ENCODE results near the gene SH2D1A.
"Not testable (repeated sequence)": the region's sequence is repeated elsewhere in the genome, so short reads cannot be mapped to it uniquely, and the experiment has no call there.

Gene SH2D1A

DNA sequence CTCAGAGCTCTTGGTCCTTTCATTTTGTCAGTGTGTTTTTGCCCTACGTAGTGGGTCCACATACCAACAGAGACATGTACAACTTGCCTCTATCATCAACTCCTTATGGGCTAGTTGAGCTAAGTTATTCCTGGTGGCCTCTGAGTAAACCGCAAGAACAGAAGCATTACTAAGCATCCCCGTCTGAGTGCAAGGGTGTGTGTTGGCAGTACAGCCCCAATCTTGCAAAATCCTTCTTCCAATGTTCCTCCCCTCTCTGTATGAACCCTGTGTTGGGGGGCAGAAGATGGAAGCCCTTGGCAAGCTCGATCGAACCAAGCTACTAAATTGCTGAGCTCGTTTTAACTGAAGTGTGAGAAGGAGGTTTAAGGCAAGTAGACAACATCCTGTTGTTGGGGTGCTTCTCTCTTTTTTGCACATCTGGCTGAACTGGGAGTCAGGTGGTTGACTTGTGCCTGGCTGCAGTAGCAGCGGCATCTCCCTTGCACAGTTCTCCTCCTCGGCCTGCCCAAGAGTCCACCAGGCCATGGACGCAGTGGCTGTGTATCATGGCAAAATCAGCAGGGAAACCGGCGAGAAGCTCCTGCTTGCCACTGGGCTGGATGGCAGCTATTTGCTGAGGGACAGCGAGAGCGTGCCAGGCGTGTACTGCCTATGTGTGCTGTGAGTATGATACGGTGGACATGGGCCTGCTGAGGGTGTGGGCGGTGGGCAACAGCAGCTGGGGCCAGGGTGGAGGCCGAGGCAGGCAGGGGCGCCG lies at the start of gene SH2D1A:
TSS of gene SH2D1A (plus strand) at position 447 of the 760 bp plus-strand sequence. CDS start at position 527, 80 bp downstream.
- no peak for DNase-seq (ENCODE audit: low read depth in 2 of 2)

DNA sequence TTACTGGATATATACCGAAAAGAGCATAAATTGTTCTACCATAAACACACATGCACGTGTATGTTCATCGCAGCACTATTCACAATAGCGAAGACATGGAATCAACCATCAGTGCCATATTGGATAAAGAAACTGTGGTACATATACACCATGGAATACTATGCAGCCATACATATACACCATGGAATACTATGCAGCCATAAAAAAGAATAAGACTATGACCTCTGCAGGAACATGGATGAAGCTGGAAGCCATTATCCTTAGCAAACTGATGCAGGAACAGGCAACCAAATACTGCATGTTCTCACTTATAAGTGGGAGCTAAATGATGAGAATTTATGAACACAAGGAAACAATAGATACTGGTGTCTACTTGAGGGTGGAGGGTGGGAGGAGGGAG lies 47.0 kb upstream of the SH2D1A start:
- not testable (repeated sequence) for DNase-seq (ENCODE audit: low read depth in 2 of 2)

GRCh38 chrX:124300405-124300804 lies 46.0 kb upstream of the SH2D1A start:
- DNase-seq (ENCODE audit: low read depth in 2 of 2) = no peak

DNA sequence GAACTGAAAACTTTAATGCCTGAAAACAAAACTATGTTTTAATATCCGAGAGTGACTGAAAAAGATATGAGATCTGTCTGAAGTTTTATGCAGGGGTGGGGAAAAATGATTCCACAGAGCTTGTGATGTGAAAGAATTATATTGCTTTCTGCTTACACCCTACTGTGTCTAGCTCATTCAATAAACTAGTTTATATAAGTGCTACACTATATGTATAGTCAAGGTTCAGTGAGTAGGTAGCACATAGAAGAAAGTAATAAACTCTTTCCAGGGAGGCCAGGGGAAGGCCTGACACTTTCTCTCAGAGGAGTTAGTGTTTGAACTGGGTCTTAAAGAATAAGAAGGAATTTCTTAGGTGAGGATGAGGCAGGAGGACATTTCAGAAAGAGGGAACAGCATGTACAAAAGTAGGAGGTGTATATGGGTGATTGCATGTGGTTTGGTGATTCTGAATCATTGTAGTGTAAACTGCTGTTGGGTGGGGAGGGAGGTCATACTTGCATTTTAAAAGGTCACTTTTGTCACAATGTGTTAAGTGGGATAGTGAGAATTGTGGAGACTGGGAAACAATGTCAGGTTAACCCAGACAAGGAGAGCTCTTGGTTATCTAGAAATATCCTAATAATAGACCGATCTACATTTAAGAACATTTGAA lies 39.0 kb upstream of the SH2D1A start:
- no peak for DNase-seq (ENCODE audit: low read depth in 2 of 2)

- DNase-seq (ENCODE audit: low read depth in 2 of 2) = no peak
Observed at GRCh38 chrX:124325732-124326131, 20.6 kb upstream of the SH2D1A start.

- DNase-seq (ENCODE audit: low read depth in 2 of 2) = no peak
Observed at GRCh38 chrX:124328765-124329164, 17.6 kb upstream of the SH2D1A start.

DNA sequence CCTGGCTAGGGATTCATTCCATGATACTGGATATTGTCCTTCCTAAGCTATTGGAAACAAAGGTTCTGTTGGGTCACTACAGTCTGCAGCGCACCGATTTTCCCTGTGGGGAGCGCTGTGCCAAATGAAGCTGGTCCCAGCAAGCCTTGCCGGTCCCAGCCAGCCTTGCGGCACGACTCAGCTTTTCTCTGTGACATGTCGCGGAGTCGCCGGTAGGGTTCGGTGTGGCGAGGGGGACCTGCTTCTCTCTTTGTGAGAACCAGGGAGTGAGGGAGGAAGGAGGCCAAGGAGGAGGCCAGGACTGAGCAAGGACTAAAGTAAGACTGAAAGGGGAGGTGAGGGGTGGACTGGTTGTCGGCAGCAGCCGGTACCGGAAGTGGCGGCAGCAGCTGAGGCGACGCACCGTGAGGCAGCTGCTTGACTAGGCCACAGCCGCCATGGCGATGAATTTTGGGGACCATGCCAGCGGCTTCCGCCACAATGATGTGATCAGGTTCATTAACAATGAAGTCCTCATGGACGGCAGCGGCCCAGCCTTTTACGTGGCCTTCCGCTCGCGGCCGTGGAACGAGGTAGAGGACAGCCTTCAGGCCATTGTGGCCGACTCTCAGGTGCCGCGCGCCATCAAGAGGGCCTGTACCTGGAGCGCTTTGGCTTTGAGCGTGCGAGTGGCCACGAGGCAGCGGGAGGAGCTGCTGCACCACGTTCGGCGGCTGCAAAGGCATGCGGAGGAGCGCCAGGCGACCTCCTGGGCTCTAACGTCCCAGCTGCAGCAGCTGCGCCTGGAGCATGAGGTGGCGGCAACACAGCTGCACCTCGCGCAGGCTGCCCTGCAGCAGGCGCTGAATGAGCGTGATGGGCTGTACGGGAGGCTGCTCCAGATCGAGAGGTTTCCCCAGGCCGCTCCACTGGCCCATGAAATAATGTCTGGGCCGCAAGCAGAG lies 13.6 kb upstream of the SH2D1A start, which contains the start of gene TEX13D:
TSS of gene TEX13D (plus strand) at position 180 of the 944 bp plus-strand sequence. CDS start at position 438, 258 bp downstream.
- no peak for DNase-seq (ENCODE audit: low read depth in 2 of 2)

DNA sequence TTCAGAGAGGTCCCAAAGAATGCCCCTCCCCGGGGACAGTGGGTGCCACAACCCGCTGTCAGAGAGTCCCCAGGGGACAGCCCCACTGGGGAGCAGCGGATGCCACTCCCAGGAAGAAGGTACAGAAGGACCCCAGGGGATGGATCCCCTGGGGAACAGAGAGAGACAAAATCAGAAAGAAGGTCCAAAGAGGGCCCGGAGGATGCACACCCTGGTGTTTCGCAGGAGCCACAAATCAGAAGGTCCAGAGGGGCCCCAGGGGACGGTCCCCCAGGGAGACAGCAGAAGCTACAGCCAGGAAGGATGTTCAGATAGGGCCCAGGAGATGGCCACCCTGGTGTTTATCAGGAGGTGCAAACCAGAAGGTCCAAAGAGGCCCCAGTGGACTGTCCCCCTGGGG lies 12.5 kb upstream of the SH2D1A start:
- DNase-seq (ENCODE audit: low read depth in 2 of 2) = no peak

DNA sequence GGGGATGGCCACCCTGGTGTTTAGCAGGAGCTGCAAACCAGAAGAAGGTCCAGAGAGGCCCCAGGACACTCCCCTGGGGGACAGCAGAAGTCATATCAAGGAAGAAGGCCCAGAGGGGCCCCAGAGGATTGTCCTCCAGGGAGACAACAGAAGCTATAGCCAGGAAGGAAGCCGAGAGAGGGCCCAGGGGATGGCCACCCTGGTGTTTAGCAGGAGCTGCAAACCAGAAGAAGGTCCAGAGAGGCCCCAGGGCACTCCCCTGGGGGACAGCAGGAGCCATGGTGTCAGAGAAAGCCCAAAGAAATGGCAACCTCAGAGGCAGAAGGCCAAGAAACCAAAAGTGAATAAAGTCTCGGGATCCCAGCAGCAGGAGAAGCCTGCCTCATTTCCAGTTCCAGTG lies 11.8 kb upstream of the SH2D1A start:
- not testable (repeated sequence) for DNase-seq (ENCODE audit: low read depth in 2 of 2)

DNA sequence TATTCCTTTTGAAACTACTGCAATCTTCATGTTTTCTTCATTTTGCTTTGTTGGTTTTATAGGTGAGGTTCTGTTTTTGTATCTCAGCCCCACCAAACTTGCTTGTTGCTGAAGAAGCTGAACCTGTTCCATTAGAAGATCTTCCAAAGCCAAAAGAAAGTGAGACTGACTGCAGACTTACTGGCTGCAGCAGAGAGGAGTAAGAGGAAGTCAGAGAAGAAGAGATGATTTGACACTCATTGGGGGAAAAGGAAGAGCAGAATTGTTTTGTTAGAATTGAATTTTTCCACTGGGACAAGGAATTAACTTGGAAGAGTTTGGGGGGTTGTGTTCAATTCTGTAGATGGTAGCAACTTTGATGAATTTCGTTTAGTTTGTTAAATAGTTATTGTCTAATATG lies 10.8 kb upstream of the SH2D1A start:
- DNase-seq (ENCODE audit: low read depth in 2 of 2) = no peak

DNA sequence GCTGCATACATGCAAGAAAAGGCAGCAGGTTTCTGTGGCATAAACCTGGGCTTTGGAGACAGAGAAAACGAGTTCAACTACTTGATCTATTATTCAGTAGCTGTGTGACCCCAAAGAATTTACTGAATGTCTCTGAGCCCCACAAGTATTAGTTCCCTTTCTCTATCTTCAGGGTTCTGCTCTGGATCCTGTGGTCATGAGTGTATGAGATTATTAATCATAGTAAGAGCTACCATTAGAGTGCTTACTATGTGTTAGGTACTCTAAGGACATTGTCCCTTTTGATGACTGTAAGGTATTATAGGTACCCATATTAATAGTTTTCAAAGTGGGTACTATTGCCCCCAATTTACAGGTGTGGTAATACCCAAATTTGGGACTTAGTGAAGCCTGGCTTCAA lies 8.4 kb upstream of the SH2D1A start:
- no peak for DNase-seq (ENCODE audit: low read depth in 2 of 2)

- no peak for DNase-seq (ENCODE audit: low read depth in 2 of 2)
Observed at GRCh38 chrX:124338733-124339514, 7.4 kb upstream of the SH2D1A start.

- no peak for DNase-seq (ENCODE audit: low read depth in 2 of 2)
Observed at GRCh38 chrX:124341396-124342132, 4.8 kb upstream of the SH2D1A start.

DNA sequence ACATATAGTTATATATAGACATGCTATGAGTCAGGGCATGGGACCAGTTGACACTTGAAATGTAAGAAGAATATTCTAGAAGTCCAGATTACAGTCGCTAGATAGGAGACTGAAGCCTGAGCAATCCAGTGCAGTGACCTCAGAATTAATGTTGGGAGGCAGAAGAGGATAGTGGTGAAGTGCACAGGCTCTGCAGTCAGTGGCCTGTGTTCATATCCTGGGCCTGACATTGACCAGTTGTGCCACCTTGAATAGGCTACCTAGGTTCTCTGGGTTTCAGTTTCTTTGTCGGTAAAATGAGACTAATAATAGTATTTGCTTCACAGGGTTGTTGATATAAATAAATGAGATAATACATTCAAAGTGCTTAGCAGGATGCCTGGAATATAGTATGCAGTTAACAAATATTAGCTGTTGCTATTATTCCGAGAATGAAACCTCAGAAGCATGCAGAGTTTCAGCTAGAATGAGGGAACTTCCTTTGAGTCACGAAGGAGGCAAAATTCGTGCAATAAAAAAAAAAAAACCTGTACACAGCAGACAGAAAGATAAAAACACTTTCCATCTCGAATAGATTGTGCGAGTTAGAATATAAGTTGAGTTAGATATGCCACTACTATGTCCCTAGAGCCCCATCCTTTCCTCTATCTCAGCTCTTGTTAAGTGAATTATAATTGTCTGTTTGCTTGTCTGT lies 4.0 kb upstream of the SH2D1A start:
- DNase-seq (ENCODE audit: low read depth in 2 of 2) = no peak

GRCh38 chrX:124343016-124343415 lies 3.3 kb upstream of the SH2D1A start:
- DNase-seq (ENCODE audit: low read depth in 2 of 2) = no peak

- DNase-seq (ENCODE audit: low read depth in 2 of 2) = no peak
Observed at GRCh38 chrX:124344246-124344645, 2.1 kb upstream of the SH2D1A start.

- DNase-seq (ENCODE audit: low read depth in 2 of 2) = no peak
Observed at GRCh38 chrX:124346877-124347241, 496 bp downstream of the SH2D1A start.

GRCh38 chrX:124347242-124347641 lies 879 bp downstream of the SH2D1A start:
- peak in 1 of 2 donors; percentile 40 for DNase-seq (ENCODE audit: low read depth in 2 of 2)

DNA sequence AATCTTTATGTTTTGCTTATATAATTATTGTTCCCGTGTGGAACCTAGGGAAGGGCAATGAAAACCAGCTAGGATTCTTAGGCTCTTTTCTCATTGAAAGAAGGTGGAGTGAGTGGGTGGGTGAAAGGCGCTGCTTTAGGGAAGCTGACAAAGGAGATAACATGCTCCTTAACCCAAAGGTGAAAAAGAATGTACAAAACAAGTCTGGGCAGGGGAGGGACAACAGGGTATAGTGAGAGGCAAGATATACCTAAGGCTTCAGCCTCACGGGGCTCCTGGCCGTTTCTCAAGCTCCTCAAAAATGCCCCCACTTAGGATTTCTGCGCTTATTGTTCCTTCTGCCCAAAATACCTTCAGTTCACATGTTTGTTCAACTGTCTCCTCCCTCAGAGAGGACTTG lies 1.8 kb downstream of the SH2D1A start:
- DNase-seq (ENCODE audit: low read depth in 2 of 2) = no peak

GRCh38 chrX:124348885-124349453 lies 2.6 kb downstream of the SH2D1A start:
- DNase-seq (ENCODE audit: low read depth in 2 of 2) = no peak
